Hematopoietic multipotent progenitor cell treated with erythropoietin and hydrocortisone succinate and interleukin-3 and kit ligand, for 15 days (in vitro differentiated cells): Measurements from ENCODE around the gene LMO7.

Source experiments
- DNase-seq: peaks from one replicate; pipeline ENCODE4 v3.0.0-alpha.2; 2015; ENCODE audit warnings: low spot score

The LMO7 gene

DNA sequence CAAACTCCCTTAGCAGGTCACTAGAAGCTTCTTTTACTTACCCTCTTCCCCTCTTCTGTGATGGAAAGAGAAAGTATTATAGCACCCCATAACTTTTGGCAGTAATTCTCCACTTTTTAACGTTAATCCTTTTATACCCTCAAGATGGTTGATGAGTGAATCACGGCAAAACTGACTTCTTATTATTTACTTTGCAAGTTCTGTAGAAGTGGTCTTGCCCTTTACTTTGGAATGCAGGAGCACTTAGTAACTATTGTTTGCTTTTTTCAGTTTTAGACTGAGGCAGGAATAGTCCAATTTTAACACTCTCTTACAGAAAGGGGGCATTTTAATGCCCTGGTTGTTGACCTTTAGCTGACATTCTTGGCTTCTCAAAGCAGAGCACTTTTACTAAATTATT, 260.1 kb downstream of the LMO7 start:
- no peak for DNase-seq

DNA sequence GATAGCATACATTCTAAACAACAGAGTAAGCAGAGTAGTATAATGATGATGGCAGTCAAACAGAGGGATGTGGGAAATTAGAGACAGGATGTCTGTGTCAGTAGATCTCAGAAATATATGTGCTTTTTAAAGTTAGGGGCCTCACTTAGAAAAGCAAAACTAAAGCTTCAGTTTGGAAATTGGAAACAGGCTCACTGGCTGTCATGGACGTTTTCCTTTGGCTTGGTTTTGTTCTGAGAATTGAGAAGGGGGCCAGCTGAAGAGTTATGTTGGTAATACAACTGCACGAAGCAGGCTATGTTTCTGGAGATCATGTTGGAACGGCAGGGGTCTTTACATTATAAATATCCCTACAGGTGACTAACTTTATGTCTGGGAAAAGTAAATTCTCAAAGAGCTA, 261.3 kb downstream of the LMO7 start:
- DNase-seq, result no peak

DNA sequence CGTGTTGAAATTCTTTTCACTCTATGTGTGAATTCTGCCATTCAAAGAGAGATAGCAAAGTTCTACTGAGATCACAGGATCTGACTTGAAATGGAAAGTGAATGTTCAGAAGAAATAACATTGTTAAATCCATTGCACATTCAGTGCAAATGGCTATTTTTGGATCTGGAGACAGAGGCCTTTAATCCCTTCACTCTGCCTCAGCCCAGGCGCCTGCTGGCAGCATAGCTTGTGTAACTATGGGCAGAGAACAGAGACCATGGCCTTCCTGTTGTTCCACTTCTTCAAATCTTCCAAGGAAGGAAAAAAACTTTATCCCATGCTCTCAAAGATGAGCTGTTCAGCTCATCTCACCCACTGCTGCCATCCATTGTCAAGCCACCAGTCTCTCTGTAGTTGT, 265.4 kb downstream of the LMO7 start:
- no peak for DNase-seq

- no peak for DNase-seq
Observed at GRCh38 chr13:75902166-75903104, 266.3 kb downstream of the LMO7 start.

DNA sequence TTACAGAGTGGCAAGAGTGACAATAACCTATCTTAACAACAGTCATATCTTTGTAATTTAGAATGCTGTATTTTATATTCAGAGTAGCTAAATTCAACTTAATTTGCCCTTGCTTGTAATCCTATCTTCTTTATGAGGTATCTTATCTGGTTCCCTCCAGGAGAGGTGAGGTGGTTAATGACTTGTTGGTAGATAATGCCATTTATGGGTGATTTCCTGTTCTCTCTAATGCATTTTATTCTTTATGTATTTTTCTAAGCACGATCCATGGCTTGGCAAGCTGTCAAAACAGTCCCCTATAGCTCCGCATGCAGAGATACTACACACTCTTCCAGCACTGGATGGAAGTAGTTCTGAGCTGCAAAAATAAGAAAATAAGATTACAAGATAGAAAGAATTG, 267.9 kb downstream of the LMO7 start:
- DNase-seq, result no peak

DNA sequence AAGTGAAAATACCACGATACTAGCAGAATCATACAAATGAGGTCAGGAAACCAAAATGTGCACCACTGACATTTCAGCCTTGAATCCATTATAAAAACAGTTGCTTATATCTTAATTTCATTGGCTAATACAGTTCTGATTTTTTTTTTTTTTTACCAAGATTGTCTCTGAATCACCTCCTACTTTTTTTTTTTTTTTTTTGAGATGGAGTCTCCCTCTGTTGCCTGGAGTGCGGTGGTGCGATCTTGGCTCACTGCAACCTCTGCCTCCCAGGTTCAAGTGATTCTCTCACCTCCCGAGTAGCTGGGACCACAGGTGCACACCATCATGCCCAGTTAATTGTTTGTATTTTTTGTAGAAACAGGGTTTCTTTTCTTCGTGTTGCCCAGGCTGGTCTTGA, 270.2 kb downstream of the LMO7 start:
- DNase-seq, result no peak

- DNase-seq, result no peak
Observed at GRCh38 chr13:75907044-75907443, 270.9 kb downstream of the LMO7 start.

- no peak for DNase-seq
Observed at GRCh38 chr13:75908141-75908540, 272.0 kb downstream of the LMO7 start.
